ENCODE measurements around the gene ZNF821. TPM values are rescaled to one million over a fixed set of nuclear protein-coding genes. Genes with fewer than 3 reads are reported as not detected.

Gene ZNF821
- total RNA-seq, 2 experiments from 2014 or later: 9.0 to 10.7 TPM

- Mint-ChIP-seq H3K9me3 (ENCODE audit: low read depth) (no peaks in the 10 kb centered on the region), H3K27ac (peak overlapping the region; percentile 97), H3K27me3 (no peaks in the 10 kb centered on the region), H3K4me3 (peak overlapping the region; percentile 98), H3K36me3 (peaks cover 10% of the 10 kb centered on the region), H3K4me1 (peaks cover 33% of the 10 kb centered on the region)
- ATAC-seq (peak; percentile 40), DNase-seq (peak; percentile 57)
- CTCF ChIA-PET: interaction anchor here (1.0 to 7.5 kb wide), 5 partner anchors 9 to 66 kb away, joined by 3 to 92 read pairs (median 3); partner anchors contain the start of gene ZNF821
Measured at GRCh38 chr16:71895679-71896365, 11.8 kb upstream of the ZNF821 start.

- H3K36me3 Mint-ChIP-seq: peaks cover 7% of the 10 kb centered on the region
- H3K9me3 Mint-ChIP-seq (ENCODE audit: low read depth): no peaks in the 10 kb centered on the region
Measured at GRCh38 chr16:71894921-71895678, 11.1 kb upstream of the ZNF821 start, which contains the start of gene IST1. Gene IST1 (plus strand): TSS chr16:71895531. CDS start chr16:71915641, 20,110 bp downstream.

GRCh38 chr16:71894229-71894920, 10.4 kb upstream of the ZNF821 start:
- Mint-ChIP-seq H3K27me3 (no peaks in the 10 kb centered on the region), H3K4me3 (peak overlapping the region; percentile 98), H3K36me3 (peaks cover 7% of the 10 kb centered on the region), H3K9me3 (ENCODE audit: low read depth) (no peaks in the 10 kb centered on the region), H3K4me1 (peaks cover 29% of the 10 kb centered on the region), H3K27ac (peak overlapping the region; percentile 97)
- DNase-seq (peak; percentile 57), ATAC-seq (peak; percentile 6)
- CTCF ChIA-PET: interaction anchor here (0.6 to 7.5 kb wide), 5 partner anchors 11 to 68 kb away, joined by 3 to 92 read pairs (median 4); partner anchors contain the start of gene ZNF821

More at GRCh38 chr16:71894921-71895678, 11.1 kb upstream of the ZNF821 start, which contains the start of gene IST1:
- Mint-ChIP-seq H3K4me3 (peak within 1 kb of the TSS; percentile 98), H3K4me1 (peaks cover 30% of the 10 kb centered on the region), H3K27ac (peak within 1 kb of the TSS; percentile 97), H3K27me3 (no peaks in the 10 kb centered on the region)
- CTCF ChIA-PET: interaction anchor here (1.0 to 7.5 kb wide), 4 partner anchors 10 to 66 kb away, joined by 3 to 92 read pairs (median 4); partner anchors contain the start of gene ZNF821
- ATAC-seq (peak; percentile 95), DNase-seq (peak; percentile 99)

GRCh38 chr16:71893888-71894228, 9.9 kb upstream of the ZNF821 start:
- peak overlapping the region; percentile 98 for H3K4me3 Mint-ChIP-seq
- CTCF ChIA-PET: interaction anchor here (0.6 to 7.5 kb wide), 4 partner anchors 11 to 68 kb away, joined by 3 to 92 read pairs (median 4); partner anchors contain the start of gene ZNF821
- H3K36me3 Mint-ChIP-seq: peaks cover 7% of the 10 kb centered on the region
- H3K9me3 Mint-ChIP-seq (ENCODE audit: low read depth): no peaks in the 10 kb centered on the region
- no peak for ATAC-seq
- DNase-seq: no peak
- peak overlapping the region; percentile 97 for H3K27ac Mint-ChIP-seq
- peaks cover 24% of the 10 kb centered on the region for H3K4me1 Mint-ChIP-seq
- H3K27me3 Mint-ChIP-seq: no peaks in the 10 kb centered on the region

- Mint-ChIP-seq H3K9me3 (ENCODE audit: low read depth) (no peaks in the 10 kb centered on the region), H3K27me3 (peaks cover 10% of the 10 kb centered on the region)
- CTCF ChIA-PET: no interaction called here
Measured at GRCh38 chr16:71889147-71889546, 5.2 kb upstream of the ZNF821 start.

GRCh38 chr16:71885261-71885650, 1.3 kb upstream of the ZNF821 start:
- no peak for DNase-seq
- Mint-ChIP-seq H3K4me3 (peak overlapping the region; percentile 89), H3K4me1 (peaks cover 41% of the 10 kb centered on the region), H3K9me3 (ENCODE audit: low read depth) (no peaks in the 10 kb centered on the region), H3K27ac (peak overlapping the region; percentile 3), H3K36me3 (peaks cover 1% of the 10 kb centered on the region), H3K27me3 (peaks cover 10% of the 10 kb centered on the region)
- ATAC-seq: no peak
- CTCF ChIA-PET: interaction anchor here (0.5 to 7.5 kb wide), 5 partner anchors 12 to 320 kb away, joined by 3 to 92 read pairs (median 6); partner anchors contain the start of gene IST1

More at GRCh38 chr16:71889147-71889546, 5.2 kb upstream of the ZNF821 start:
- Mint-ChIP-seq H3K4me1 (peaks cover 20% of the 10 kb centered on the region), H3K4me3 (no peak overlapping the region), H3K27ac (no peak overlapping the region), H3K36me3 (no peaks in the 10 kb centered on the region)
- no peak for ATAC-seq
- DNase-seq: no peak

- Mint-ChIP-seq H3K36me3 (peaks cover 13% of the 10 kb centered on the region), H3K4me1 (peaks cover 41% of the 10 kb centered on the region), H3K4me3 (peak overlapping the region; percentile 80), H3K27me3 (peaks cover 10% of the 10 kb centered on the region), H3K27ac (peak overlapping the region; percentile 86), H3K9me3 (ENCODE audit: low read depth) (no peaks in the 10 kb centered on the region)
- peak; percentile 59 for DNase-seq
- CTCF ChIA-PET: interaction anchor here (0.8 to 7.5 kb wide), 25 partner anchors 9 to 340 kb away, joined by 3 to 92 read pairs (median 6); partner anchors contain the start of genes AP1G1, ATXN1L and IST1
- peak; percentile 35 for ATAC-seq
Measured at GRCh38 chr16:71883168-71883848, 674 bp downstream of the ZNF821 start.

GRCh38 chr16:71882505-71883167, 1.3 kb downstream of the ZNF821 start:
- DNase-seq (peak; percentile 91), ATAC-seq (peak; percentile 63)
- H3K4me3 Mint-ChIP-seq: peak overlapping the region; percentile 80
- CTCF ChIA-PET: interaction anchor here (0.6 to 7.5 kb wide), 32 partner anchors 8 to 339 kb away, joined by 3 to 92 read pairs (median 4); partner anchors contain the start of genes AP1G1, ATXN1L and IST1
- no peaks in the 10 kb centered on the region for H3K9me3 Mint-ChIP-seq (ENCODE audit: low read depth)
- peaks cover 10% of the 10 kb centered on the region for H3K27me3 Mint-ChIP-seq
- H3K27ac Mint-ChIP-seq: peak overlapping the region; percentile 86
- peaks cover 13% of the 10 kb centered on the region for H3K36me3 Mint-ChIP-seq
- H3K4me1 Mint-ChIP-seq: peaks cover 41% of the 10 kb centered on the region

GRCh38 chr16:71880176-71880575, 3.8 kb downstream of the ZNF821 start:
- CTCF ChIA-PET: interaction anchor here (1.3 to 7.5 kb wide), 5 partner anchors 17 to 81 kb away, joined by 3 to 92 read pairs (median 35); partner anchors contain the start of gene IST1
- H3K4me3 Mint-ChIP-seq: no peak overlapping the region
- no peak for DNase-seq

GRCh38 chr16:71878911-71879310, 5.1 kb downstream of the ZNF821 start:
- no peak overlapping the region for H3K4me3 Mint-ChIP-seq
- no peaks in the 10 kb centered on the region for H3K9me3 Mint-ChIP-seq (ENCODE audit: low read depth)
- H3K36me3 Mint-ChIP-seq: peaks cover 18% of the 10 kb centered on the region
- no peak overlapping the region for H3K27ac Mint-ChIP-seq
- DNase-seq (no peak), ATAC-seq (no peak)
- CTCF ChIA-PET: no interaction called here
- no peaks in the 10 kb centered on the region for H3K27me3 Mint-ChIP-seq
- H3K4me1 Mint-ChIP-seq: peaks cover 31% of the 10 kb centered on the region

More at GRCh38 chr16:71880176-71880575, 3.8 kb downstream of the ZNF821 start:
- Mint-ChIP-seq H3K9me3 (ENCODE audit: low read depth) (no peaks in the 10 kb centered on the region), H3K27ac (no peak overlapping the region), H3K36me3 (peaks cover 13% of the 10 kb centered on the region), H3K27me3 (peaks cover 2% of the 10 kb centered on the region), H3K4me1 (peaks cover 37% of the 10 kb centered on the region)
- ATAC-seq: no peak

GRCh38 chr16:71873199-71873598, 10.8 kb downstream of the ZNF821 start:
- peak overlapping the region; percentile 57 for H3K27ac Mint-ChIP-seq
- H3K27me3 Mint-ChIP-seq: no peaks in the 10 kb centered on the region
- H3K9me3 Mint-ChIP-seq (ENCODE audit: low read depth): no peaks in the 10 kb centered on the region
- peaks cover 14% of the 10 kb centered on the region for H3K36me3 Mint-ChIP-seq
- DNase-seq: no peak
- no peak overlapping the region for H3K4me3 Mint-ChIP-seq
- no peak for ATAC-seq
- CTCF ChIA-PET: interaction anchor here (1.0 to 5.2 kb wide), 2 partner anchors 9 to 17 kb away, joined by 4 to 33 read pairs; no protein-coding TSS in a partner anchor
- peaks cover 25% of the 10 kb centered on the region for H3K4me1 Mint-ChIP-seq

- no peaks in the 10 kb centered on the region for H3K27me3 Mint-ChIP-seq
- peaks cover 30% of the 10 kb centered on the region for H3K4me1 Mint-ChIP-seq
- no peak overlapping the region for H3K27ac Mint-ChIP-seq
- no peak for DNase-seq
- peaks cover 16% of the 10 kb centered on the region for H3K36me3 Mint-ChIP-seq
- no peak for ATAC-seq
- no peak overlapping the region for H3K4me3 Mint-ChIP-seq
- CTCF ChIA-PET: interaction anchor here (0.9 to 5.2 kb wide), 2 partner anchors 11 to 23 kb away, joined by 3 to 33 read pairs; no protein-coding TSS in a partner anchor
- H3K9me3 Mint-ChIP-seq (ENCODE audit: low read depth): no peaks in the 10 kb centered on the region
Measured at GRCh38 chr16:71870818-71871217, 13.2 kb downstream of the ZNF821 start.
